ENCODE data around the gene DENND4A.
A peak's percentile ranks its signal among the peaks of the same experiment; 100 is the strongest.

DENND4A gene

DNA sequence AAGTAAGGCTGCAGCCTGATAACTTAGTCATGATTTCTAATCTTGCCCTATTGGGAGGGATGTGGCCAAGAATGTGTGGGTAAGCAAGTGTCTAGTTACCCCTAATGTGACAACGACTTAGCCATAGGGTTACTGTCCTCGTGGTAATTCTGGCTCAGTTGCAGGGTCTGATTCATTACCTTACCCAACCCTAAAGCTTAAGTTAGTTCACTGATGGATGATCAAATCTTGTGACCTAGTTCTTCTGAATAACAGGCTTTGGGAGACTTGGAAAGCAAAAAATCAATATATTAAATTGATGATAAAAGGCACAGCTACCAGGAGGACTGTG is 179.5 kb downstream of the DENND4A start:
- H3K27ac ChIP-seq (ENCODE audit: low read depth, low read length) = no peak overlapping the region
- H3K9ac ChIP-seq (ENCODE audit: low read length) = no peak overlapping the region

DNA sequence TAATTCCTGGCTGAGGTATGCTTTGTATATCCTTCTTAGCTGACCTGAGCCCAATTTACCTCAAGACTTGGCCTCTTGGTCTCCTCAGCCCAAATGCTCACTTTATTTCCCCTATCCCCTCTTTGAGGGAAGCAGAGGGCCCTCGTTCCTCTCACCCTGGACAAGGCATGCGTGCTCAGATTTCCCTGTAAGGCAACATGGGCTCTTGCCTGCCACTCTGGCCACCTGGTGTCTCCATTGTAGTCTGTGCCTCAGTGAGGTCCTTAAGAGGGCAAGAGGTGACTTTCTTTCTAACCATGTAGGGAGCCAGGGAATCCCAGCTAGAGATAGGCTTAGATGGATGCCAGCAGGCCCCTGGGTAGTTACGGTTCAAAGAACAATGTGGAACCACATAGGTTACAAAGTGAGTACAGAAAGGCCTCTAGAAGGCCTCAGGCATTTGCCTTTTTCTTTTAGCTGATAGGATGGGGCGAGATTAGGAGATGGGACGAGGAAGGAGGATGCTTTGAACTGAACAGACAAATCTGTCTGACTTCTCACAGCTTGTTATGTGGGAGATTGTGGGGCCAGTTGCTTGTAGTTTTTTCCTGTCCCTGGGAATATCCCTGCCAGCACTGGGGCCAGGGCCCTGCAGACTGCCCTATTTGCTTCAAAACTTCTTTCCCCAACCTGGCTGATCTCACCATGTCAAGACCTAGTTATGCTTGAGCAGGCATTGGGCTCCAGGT is 180.0 kb downstream of the DENND4A start:
- H2AFZ ChIP-seq (ENCODE audit: low read depth, low read length, severe bottlenecking) = peak overlapping the region; percentile 98
- H3K79me2 ChIP-seq (ENCODE audit: insufficient read depth, low read length) = peaks cover 36% of the 10 kb centered on the region
- no peaks in the 10 kb centered on the region for H3K36me3 ChIP-seq (ENCODE audit: low read length)
- H3K9me2 ChIP-seq (replicated peaks; ENCODE audit: insufficient read depth, low read length) = no peaks in the 10 kb centered on the region
- no peaks in the 10 kb centered on the region for H4K20me1 ChIP-seq (ENCODE audit: low read depth, low read length)
- no peaks in the 10 kb centered on the region for H3K27me3 ChIP-seq (ENCODE audit: low read length)
- H3K4me2 ChIP-seq (ENCODE audit: low read depth, low read length, poor library complexity, severe bottlenecking) = peak overlapping the region; percentile 91
- no peak overlapping the region for H3K27ac ChIP-seq (ENCODE audit: low read depth, low read length)
- peaks cover 3% of the 10 kb centered on the region; the same call in 1 of the 2 replicates for H3F3A ChIP-seq (ENCODE audit: insufficient read depth)
- H3K4me3 ChIP-seq (ENCODE audit: insufficient read depth, low read length, poor library complexity, severe bottlenecking) = peak overlapping the region; percentile 90
- no peaks in the 10 kb centered on the region for H3K9me3 ChIP-seq (ENCODE audit: insufficient read depth, low read length)
- peak overlapping the region; percentile 90 for H3K9ac ChIP-seq (ENCODE audit: low read length)
- no peak for TF ChIP-seq EZH2phosphoT487 (conservative IDR thresholded peaks at IDR 0.05; ENCODE audit: low read length)
- TF ChIP-seq CTCF (IDR thresholded peaks at IDR 0.05; ENCODE audit: insufficient read depth, low read length, poor library complexity, severe bottlenecking) = no peak

More for the DNA sequence above, 179.5 kb downstream of the DENND4A start:
- Histone ChIP-seq H3K27me3 (ENCODE audit: low read length) (no peaks in the 10 kb centered on the region), H4K20me1 (ENCODE audit: low read depth, low read length) (no peaks in the 10 kb centered on the region), H2AFZ (ENCODE audit: low read depth, low read length, severe bottlenecking) (no peak overlapping the region), H3K4me2 (ENCODE audit: low read depth, low read length, poor library complexity, severe bottlenecking) (no peak overlapping the region), H3K4me3 (ENCODE audit: insufficient read depth, low read length, poor library complexity, severe bottlenecking) (no peak overlapping the region), H3K36me3 (ENCODE audit: low read length) (no peaks in the 10 kb centered on the region), H3K9me2 (replicated peaks; ENCODE audit: insufficient read depth, low read length) (no peaks in the 10 kb centered on the region), H3F3A (ENCODE audit: insufficient read depth) (peaks cover 3% of the 10 kb centered on the region; the same call in 1 of the 2 replicates), H3K79me2 (ENCODE audit: insufficient read depth, low read length) (peaks cover 31% of the 10 kb centered on the region), H3K9me3 (ENCODE audit: insufficient read depth, low read length) (no peaks in the 10 kb centered on the region)
- TF ChIP-seq CTCF (IDR thresholded peaks at IDR 0.05; ENCODE audit: insufficient read depth, low read length, poor library complexity, severe bottlenecking) (no peak), EZH2phosphoT487 (conservative IDR thresholded peaks at IDR 0.05; ENCODE audit: low read length) (no peak)

- Histone ChIP-seq H3K36me3 (ENCODE audit: low read length) (no peaks in the 10 kb centered on the region), H3F3A (ENCODE audit: insufficient read depth) (peaks cover 3% of the 10 kb centered on the region; the same call in 1 of the 2 replicates), H3K27ac (ENCODE audit: low read depth, low read length) (peak within 1 kb of the TSS; percentile 76), H3K79me2 (ENCODE audit: insufficient read depth, low read length) (peaks cover 44% of the 10 kb centered on the region), H3K9ac (ENCODE audit: low read length) (peak within 1 kb of the TSS; percentile 90), H3K9me3 (ENCODE audit: insufficient read depth, low read length) (no peaks in the 10 kb centered on the region), H4K20me1 (ENCODE audit: low read depth, low read length) (no peaks in the 10 kb centered on the region), H3K27me3 (ENCODE audit: low read length) (no peaks in the 10 kb centered on the region), H3K4me2 (ENCODE audit: low read depth, low read length, poor library complexity, severe bottlenecking) (peak within 1 kb of the TSS; percentile 91), H3K4me3 (ENCODE audit: insufficient read depth, low read length, poor library complexity, severe bottlenecking) (peak within 1 kb of the TSS; percentile 90), H2AFZ (ENCODE audit: low read depth, low read length, severe bottlenecking) (peak within 1 kb of the TSS; percentile 99), H3K9me2 (replicated peaks; ENCODE audit: insufficient read depth, low read length) (no peaks in the 10 kb centered on the region)
- TF ChIP-seq CTCF (IDR thresholded peaks at IDR 0.05; ENCODE audit: insufficient read depth, low read length, poor library complexity, severe bottlenecking) (peak; percentile 45), EZH2phosphoT487 (conservative IDR thresholded peaks at IDR 0.05; ENCODE audit: low read length) (no peak)
These were observed 181.0 kb downstream of the DENND4A start, which contains the start of gene INTS14 for GRCh38 chr15:65610871-65611718. INTS14 (minus strand) TSS chr15:65611131; CDS start chr15:65607380, 3,751 bp downstream.
